Adrenal gland (tissue), 12 donors: ENCODE measurements around the gene DNAH3. TPM values are rescaled to one million over a fixed set of nuclear protein-coding genes. Genes with fewer than 3 reads are reported as not detected.
"Not testable (repeated sequence)": the region's sequence is repeated elsewhere in the genome, so short reads cannot be mapped to it uniquely, and the experiment has no call there.

Experiments
- DNase-seq, 7 donors: peaks; one replicate each; pipeline ENCODE4 v3.0.0-alpha.2; 2019 to 2020
- H3K27ac ChIP-seq, 5 donors: fragments of 200-600 bp; sonication (generic) in 4 of 5; 1 replicate in 3 of 5; 2 replicates in 2 of 5; pipeline versions ENCODE4 v1.5.1 to v1.8.0; 2016 to 2020; ENCODE audit warnings: mild to moderate bottlenecking in 1 of 5
- H3K27me3 ChIP-seq: fragments of 200-600 bp; 2 replicates; pipeline ENCODE4 v1.8.0; 2021
- H3K36me3 ChIP-seq, 2 donors: fragments of 200-600 bp; replicated peaks in 1 of 2; 1 replicate in 1 of 2; 2 replicates in 1 of 2; pipeline versions ENCODE4 v1.5.1 to v1.8.0; 2018 to 2022
- H3K4me1 ChIP-seq, 2 donors: fragments of 200-600 bp; replicated peaks in 1 of 2; 1 replicate in 1 of 2; 2 replicates in 1 of 2; pipeline versions ENCODE4 v1.5.1 to v1.8.0; 2018 to 2021
- H3K4me3 ChIP-seq, 4 donors: fragments of 200-600 bp; sonication (generic) in 3 of 4; one replicate each; pipeline ENCODE4 v1.5.1; 2016 to 2018
- H3K9me3 ChIP-seq, 3 donors: fragments of 200-600 bp; sonication (generic) in 1 of 3; replicated peaks in 1 of 3; 1 replicate in 2 of 3; 2 replicates in 1 of 3; pipeline versions ENCODE4 v1.5.1 to v1.8.0; 2016 to 2021
- POLR2A ChIP-seq, 2 donors: fragments of 450-650 bp; IDR thresholded peaks; one replicate each; pipeline ENCODE4 v1.6.1; 2017; ENCODE audit warnings: antibody characterized with exemption in 2 of 2, mild to moderate bottlenecking in 2 of 2, moderate library complexity in 1 of 2
- WGBS, 4 donors: extraction: QIAGEN DNeasy Blood & Tissue Kit in 2 of 4; methylation state at CpG; one replicate each; pipeline versions ENCODE4 v1.1.5 to v1.1.7; 2013 to 2017; 5-methylcytosine and 5-hydroxymethylcytosine counted together
- intact Hi-C, 2 donors: fragments of 100-400 bp; cut with DNase I; formaldehyde crosslinking; loops; one replicate each; pipeline versions ENCODE4 v1.14.1 to v1.15.0; 2022 to 2023
- polyA plus RNA-seq, 3 donors: library from polyadenylated mRNA; stranded (reverse); fragments of 200-250 nt in 2 of 3; fragments of 350-450 nt in 1 of 3; fragmentation: Illumina TruSeq in 1 of 3; extraction: RNeasy Lipid Tissue Mini Kit (QIAGEN cat#74804) in 1 of 3; gene quantifications; one replicate each; pipeline ENCODE4 v1.2.3, GENCODE V29; 2013 to 2014
- total RNA-seq, 9 donors: library from RNA; depleted of rRNA in 4 of 9; stranded (reverse); fragments of >200 nt in 4 of 9; fragments of 120-200 nt in 1 of 9; fragmentation: NEBNext Ultra II Directional in 1 of 9; extraction: Animal tissue kit (Norgen Biotek cat#: 25700) in 1 of 9; gene quantifications; one replicate each; pipeline versions ENCODE4 v1.1.0 to v1.2.4, GENCODE V29; 2013 to 2023
- TF ChIP-seq, protein P1 (sequence below), 6 experiments: fragments of 450-650 bp in 4 of 6; fragments of 200-600 bp in 2 of 6; sonication (generic) in 1 of 6; IDR thresholded peaks; 1 replicate in 5 of 6; 2 replicates in 1 of 6; pipeline versions ENCODE4 v1.5.1 to v1.8.0; 2016 to 2021; ENCODE audit warnings: antibody characterized with exemption in 6 of 6, mild to moderate bottlenecking in 2 of 6, moderate library complexity in 1 of 6
- donor health status: healthy with polysubstance abuse.
- donor health status: Bipolar disorder and iron deficiency.
- donor health status: DM: yes; HTN: yes; CAD: no.
- donor health status: DM: no; HTN: no; CAD: no.
- donor health status: DM: no; HTN: no; CAD: no.
- donor health status: DM: yes; HTN: yes; CAD: no.

Gene DNAH3
- total and polyA plus RNA-seq, 12 donors: 0.06 to 0.40 (median 0.20) TPM; not detected in 6

DNA sequence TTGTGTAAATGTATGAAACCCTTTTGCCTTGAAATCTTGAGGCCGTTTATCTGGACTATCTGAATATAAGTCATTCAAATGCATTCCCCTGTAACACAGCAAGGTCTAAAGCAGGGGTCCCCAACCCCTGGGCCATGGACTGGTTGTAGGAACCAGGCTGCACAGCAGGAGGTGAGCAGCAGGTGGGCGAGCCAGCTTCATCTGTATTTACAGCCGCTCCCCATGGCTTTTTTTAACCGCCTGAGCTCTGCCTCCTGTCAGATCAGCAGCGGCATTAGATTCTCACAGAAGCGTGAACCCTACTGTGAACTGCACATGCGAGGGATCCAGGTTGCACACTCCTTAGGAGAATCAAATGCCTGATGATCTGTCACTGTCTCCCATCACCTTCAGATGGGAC, 24.1 kb downstream of the DNAH3 start:
- no peak overlapping the region for H3K27ac ChIP-seq
- intact Hi-C loops: no loop called here
- H3K4me1 ChIP-seq: no peaks in the 10 kb centered on the region
- no peaks in the 10 kb centered on the region for H3K27me3 ChIP-seq
- H3K36me3 ChIP-seq: no peaks in the 10 kb centered on the region
- TF ChIP-seq POLR2A (IDR thresholded peaks at IDR 0.05): no peak
- TF ChIP-seq, protein P1, sequence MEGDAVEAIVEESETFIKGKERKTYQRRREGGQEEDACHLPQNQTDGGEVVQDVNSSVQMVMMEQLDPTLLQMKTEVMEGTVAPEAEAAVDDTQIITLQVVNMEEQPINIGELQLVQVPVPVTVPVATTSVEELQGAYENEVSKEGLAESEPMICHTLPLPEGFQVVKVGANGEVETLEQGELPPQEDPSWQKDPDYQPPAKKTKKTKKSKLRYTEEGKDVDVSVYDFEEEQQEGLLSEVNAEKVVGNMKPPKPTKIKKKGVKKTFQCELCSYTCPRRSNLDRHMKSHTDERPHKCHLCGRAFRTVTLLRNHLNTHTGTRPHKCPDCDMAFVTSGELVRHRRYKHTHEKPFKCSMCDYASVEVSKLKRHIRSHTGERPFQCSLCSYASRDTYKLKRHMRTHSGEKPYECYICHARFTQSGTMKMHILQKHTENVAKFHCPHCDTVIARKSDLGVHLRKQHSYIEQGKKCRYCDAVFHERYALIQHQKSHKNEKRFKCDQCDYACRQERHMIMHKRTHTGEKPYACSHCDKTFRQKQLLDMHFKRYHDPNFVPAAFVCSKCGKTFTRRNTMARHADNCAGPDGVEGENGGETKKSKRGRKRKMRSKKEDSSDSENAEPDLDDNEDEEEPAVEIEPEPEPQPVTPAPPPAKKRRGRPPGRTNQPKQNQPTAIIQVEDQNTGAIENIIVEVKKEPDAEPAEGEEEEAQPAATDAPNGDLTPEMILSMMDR (IDR thresholded peaks at IDR 0.05): no peak
- H3K9me3 ChIP-seq: no peaks in the 10 kb centered on the region
- DNase-seq: no peak
- 73 to 76% (median 73%) methylated on average over 4 to 7 of the region's 7 CpGs for WGBS, 4 donors
- H3K4me3 ChIP-seq: no peak overlapping the region

DNA sequence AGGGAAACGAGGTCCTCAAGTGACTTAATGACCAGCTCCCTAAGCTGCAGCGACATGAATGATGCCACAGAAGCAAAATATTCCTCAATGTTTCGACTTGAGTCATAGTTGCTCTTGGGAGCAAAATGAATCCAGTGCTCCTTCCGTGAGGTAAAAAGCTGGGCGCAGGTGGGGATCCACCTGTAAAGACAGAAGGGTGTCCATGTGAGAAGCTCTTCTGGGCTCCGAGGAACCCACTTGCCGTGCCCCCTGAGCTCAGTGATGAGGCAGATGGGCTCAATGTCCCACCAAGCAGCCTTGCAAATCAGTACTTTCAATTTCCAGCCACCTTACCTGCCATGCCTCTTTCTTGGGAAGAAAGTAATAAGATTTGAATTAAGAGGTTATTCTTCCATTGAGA, 25.5 kb downstream of the DNAH3 start:
- H3K4me1 ChIP-seq: no peaks in the 10 kb centered on the region
- no peak for DNase-seq
- H3K36me3 ChIP-seq: no peaks in the 10 kb centered on the region
- no peaks in the 10 kb centered on the region for H3K27me3 ChIP-seq
- WGBS, 4 donors: 82 to 89% (median 86%) methylated on average over 7 of the region's 7 CpGs
- intact Hi-C loops: no loop called here
- no peak overlapping the region for H3K27ac ChIP-seq
- no peak overlapping the region for H3K4me3 ChIP-seq
- no peaks in the 10 kb centered on the region for H3K9me3 ChIP-seq
- TF ChIP-seq, protein P1 (IDR thresholded peaks at IDR 0.05): no peak
- TF ChIP-seq POLR2A (IDR thresholded peaks at IDR 0.05): no peak

DNA sequence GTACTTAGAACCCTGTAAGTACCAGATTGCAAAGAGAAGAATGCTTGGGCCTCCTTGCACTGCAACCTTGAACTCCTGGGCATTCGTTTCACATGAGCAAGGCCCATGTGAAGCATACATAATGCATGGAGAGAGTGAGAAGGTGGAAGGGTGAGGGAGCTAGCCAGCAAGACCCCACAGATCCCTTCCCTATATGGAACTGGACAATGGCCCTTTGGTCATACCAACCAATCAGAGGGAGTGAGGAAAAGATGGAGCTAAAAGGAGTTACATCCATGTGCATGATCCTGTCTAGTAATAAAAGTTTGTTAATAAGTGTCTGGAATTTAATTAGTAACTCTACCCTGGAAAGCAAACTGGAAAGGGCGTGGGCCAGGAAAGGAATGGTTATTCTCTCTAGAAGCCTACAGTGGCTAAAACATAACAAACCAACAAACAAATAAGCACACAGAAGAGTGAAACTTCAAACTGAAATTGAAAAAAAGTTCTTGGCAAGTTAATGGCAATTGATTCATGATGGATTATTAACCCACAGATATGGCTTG, 29.6 kb downstream of the DNAH3 start:
- H3K4me3 ChIP-seq: no peak overlapping the region
- H3K36me3 ChIP-seq: no peaks in the 10 kb centered on the region
- H3K27me3 ChIP-seq: no peaks in the 10 kb centered on the region
- 55 to 67% (median 60%) methylated on average over 2 of the region's 2 CpGs for WGBS, 4 donors
- no peak for DNase-seq
- intact Hi-C loops: no loop called here
- H3K9me3 ChIP-seq: no peaks in the 10 kb centered on the region
- H3K27ac ChIP-seq: no peak overlapping the region
- TF ChIP-seq POLR2A (IDR thresholded peaks at IDR 0.05): no peak
- H3K4me1 ChIP-seq: no peaks in the 10 kb centered on the region

DNA sequence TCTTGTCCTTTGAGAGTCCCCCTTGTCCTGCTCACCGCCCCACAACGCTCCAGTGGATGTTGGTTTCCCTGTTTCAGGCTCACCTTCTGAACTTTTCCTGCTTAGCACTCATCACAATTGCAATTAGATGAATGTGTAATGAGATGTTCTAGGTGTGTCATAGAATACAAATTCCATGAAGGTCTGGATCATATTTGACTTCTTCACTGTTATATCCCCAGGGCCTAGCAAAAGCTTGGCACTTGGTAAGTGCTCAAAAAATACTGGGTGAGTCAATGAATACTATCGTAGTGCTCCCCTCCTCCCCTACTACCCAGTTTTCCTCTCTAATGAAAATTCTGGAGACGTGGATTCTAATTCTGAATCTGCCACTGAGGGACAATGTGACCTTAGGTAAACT, 33.1 kb downstream of the DNAH3 start:
- intact Hi-C loops: no loop called here
- Histone ChIP-seq H3K36me3 (no peaks in the 10 kb centered on the region), H3K4me1 (no peaks in the 10 kb centered on the region), H3K27me3 (no peaks in the 10 kb centered on the region), H3K27ac (no peak overlapping the region), H3K4me3 (no peak overlapping the region), H3K9me3 (no peaks in the 10 kb centered on the region)
- 81 to 90% (median 88%) methylated on average over 4 of the region's 4 CpGs for WGBS, 4 donors
- no peak for DNase-seq
- no peak for TF ChIP-seq POLR2A (IDR thresholded peaks at IDR 0.05)
- TF ChIP-seq, protein P1 (IDR thresholded peaks at IDR 0.05): no peak

DNA sequence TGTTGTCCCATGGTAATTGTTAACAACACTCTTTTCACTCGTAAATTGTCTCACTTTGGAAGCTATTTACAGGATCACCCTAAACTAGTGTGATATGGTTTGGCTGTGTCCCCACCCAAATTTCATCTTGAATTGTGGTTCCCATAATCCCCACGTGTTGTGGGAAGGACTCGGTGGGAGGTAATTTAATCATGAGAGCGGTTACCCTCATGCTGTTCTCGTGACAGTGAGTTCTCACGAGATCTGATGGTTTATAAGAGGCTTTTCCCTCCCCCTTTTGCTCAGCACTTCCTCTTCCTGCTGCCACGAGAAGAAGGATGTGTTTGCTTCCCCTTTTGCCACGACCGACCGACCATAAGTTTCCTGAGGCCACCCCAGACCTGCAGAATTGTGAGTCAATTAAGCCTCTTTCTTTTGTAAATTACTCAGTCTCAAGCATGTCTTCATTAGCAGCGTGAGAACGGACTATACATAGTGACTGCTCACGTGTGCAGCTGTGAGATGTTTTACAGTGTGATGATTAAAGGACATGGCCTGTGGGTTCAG, 34.4 kb downstream of the DNAH3 start:
- TF ChIP-seq, protein P1 (IDR thresholded peaks at IDR 0.05): no peak
- no peak for TF ChIP-seq POLR2A (IDR thresholded peaks at IDR 0.05)
- peak in 3 of 7 donors; percentile 1 to 14 (median 14) for DNase-seq
- no peak overlapping the region for H3K27ac ChIP-seq
- H3K27me3 ChIP-seq: no peaks in the 10 kb centered on the region
- H3K4me1 ChIP-seq: no peaks in the 10 kb centered on the region
- intact Hi-C loops: no loop called here
- H3K36me3 ChIP-seq: no peaks in the 10 kb centered on the region
- H3K9me3 ChIP-seq: no peaks in the 10 kb centered on the region
- 38 to 46% (median 42%) methylated on average over 13 of the region's 13 CpGs for WGBS, 4 donors
- H3K4me3 ChIP-seq: no peak overlapping the region

DNA sequence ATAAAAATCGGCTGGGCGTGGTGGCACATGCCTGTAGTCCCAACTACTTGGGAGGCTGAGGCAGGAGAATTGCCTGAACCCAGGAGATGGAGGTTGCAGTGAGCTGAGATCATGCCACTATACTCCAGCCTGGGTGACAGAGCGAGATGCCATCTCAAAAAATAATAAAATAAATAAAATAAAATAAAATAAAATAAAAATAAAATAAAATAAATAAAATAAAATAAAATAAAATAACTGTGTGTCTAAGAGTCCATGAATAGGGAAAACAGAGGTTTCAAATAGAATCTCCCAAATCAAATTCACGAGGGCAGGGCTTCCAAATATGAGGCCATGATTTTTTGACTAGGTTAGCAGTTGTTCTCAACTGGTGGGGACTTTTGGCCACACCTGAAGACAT, 35.1 kb downstream of the DNAH3 start:
- H3K9me3 ChIP-seq, H3K27me3 ChIP-seq, H3K36me3 ChIP-seq, H3K4me3 ChIP-seq, H3K27ac ChIP-seq, intact Hi-C loops, DNase-seq, H3K4me1 ChIP-seq: not testable (repeated sequence)
- WGBS, 4 donors: 90 to 95% (median 92%) methylated on average over 4 of the region's 4 CpGs
